Neuron (in vitro differentiated cells): ENCODE results near the gene RNASET2.
A peak's percentile ranks its signal among the peaks of the same experiment; 100 is the strongest.

Experiments used
- H2AFZ ChIP-seq: one replicate; pipeline ENCODE4 v1.6.1; 2013; ENCODE audit warnings: low read depth, mild to moderate bottlenecking, inconsistent platforms, low read length, moderate library complexity
- H3K27me3 ChIP-seq: one replicate; pipeline ENCODE4 v1.6.1; 2013; ENCODE audit warnings: low read length; ENCODE audit not compliant: insufficient read depth
- H3K36me3 ChIP-seq: one replicate; pipeline ENCODE4 v1.6.1; 2013; ENCODE audit warnings: low read length; ENCODE audit not compliant: insufficient read depth
- H3K4me1 ChIP-seq: one replicate; pipeline ENCODE4 v1.6.1; 2013; ENCODE audit warnings: low read length; ENCODE audit not compliant: insufficient read depth
- H3K4me3 ChIP-seq: 2 replicates; pipeline ENCODE4 v1.5.1; 2013; ENCODE audit warnings: mild to moderate bottlenecking, low read length, moderate library complexity
- H3K9me3 ChIP-seq: one replicate; pipeline ENCODE4 v1.6.1; 2013; ENCODE audit warnings: low read length

The RNASET2 gene, protein sequence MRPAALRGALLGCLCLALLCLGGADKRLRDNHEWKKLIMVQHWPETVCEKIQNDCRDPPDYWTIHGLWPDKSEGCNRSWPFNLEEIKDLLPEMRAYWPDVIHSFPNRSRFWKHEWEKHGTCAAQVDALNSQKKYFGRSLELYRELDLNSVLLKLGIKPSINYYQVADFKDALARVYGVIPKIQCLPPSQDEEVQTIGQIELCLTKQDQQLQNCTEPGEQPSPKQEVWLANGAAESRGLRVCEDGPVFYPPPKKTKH

DNA sequence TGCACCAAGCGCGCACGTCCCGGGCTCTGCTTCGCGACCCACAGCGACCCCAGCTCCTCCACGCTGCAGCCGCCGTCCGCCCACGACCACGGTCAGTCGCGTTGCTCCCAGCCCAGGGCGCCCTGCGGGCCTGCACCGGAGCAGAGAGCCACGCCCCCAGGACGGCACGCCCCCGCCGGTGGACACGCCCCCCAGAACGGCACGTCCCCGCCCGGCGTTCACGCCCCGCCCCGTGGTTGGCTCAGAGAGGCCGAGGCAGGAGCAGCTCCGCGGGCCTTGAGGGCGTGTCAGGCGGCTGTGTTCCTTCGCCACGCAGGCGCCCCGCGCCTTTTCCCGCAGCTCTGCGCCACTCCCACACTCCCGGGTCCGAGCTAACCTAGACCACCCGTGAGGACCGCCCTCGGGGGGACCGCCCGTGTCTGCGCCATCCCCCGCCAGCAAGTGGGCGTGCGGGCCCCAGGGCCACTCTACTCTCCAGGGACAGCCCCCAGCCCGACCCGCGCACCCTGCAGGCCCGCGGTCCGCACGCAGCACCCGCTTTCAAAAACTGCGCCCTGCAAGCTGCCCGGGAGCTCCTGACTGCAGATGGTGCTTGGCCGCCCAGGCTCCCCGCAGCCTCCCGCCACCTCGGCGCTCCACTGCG is at the start of gene RNASET2:
RNASET2 (minus strand) TSS at position 107 of the 643 bp plus-strand sequence. CDS start 368 bp downstream, outside the sequence.
- no peaks in the 10 kb centered on the region for H3K27me3 ChIP-seq
- H3K9me3 ChIP-seq: no peaks in the 10 kb centered on the region
- peaks cover 8% of the 10 kb centered on the region for H3K4me1 ChIP-seq
- no peaks in the 10 kb centered on the region for H3K36me3 ChIP-seq
- peak within 1 kb of the TSS; percentile 81 for H3K4me3 ChIP-seq
- peak within 1 kb of the TSS; percentile 91 for H2AFZ ChIP-seq

DNA sequence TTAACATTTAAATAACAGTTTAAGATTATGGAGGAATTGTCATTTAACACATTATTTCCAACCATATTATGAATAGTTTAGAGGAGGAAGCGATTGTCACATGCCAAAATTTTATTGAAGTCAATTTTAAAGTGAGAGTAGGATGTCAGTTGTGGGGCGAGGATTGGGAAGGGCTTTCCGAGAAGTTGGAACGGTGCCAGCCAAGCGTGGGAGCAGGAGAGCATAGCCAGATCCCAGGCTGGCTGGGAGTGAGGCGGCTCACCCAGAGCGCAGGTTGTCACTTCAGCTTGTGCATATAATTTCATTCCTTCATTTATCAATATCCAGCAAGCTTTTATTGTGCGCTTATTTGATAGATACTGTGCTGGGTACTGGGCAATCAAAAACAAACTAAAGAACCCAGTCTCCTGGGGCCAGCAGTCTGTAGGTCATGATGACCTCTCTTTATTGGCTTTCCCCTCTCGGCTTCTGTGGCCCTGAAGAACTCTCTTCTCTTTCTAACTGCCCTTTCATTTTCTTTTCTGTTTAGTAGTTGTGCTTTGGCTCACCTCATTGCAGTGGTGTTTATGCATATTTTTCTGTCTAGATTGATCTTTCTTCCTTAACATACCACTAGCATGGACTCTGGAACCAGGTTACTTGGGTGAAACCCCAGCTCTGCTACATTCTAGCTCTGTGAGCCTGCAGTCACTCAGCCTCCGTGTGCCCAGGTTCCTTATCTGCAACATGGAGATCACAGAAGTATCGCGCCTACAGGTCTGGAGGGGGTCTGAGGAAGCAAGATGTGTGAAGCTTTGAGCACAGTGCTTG is 49.2 kb upstream of the RNASET2 start:
- H3K9me3 ChIP-seq: peaks cover 9% of the 10 kb centered on the region
- H3K36me3 ChIP-seq: peaks cover 83% of the 10 kb centered on the region
- H2AFZ ChIP-seq: no peak overlapping the region
- H3K4me1 ChIP-seq: peaks cover 11% of the 10 kb centered on the region
- no peak overlapping the region for H3K4me3 ChIP-seq
- no peaks in the 10 kb centered on the region for H3K27me3 ChIP-seq

DNA sequence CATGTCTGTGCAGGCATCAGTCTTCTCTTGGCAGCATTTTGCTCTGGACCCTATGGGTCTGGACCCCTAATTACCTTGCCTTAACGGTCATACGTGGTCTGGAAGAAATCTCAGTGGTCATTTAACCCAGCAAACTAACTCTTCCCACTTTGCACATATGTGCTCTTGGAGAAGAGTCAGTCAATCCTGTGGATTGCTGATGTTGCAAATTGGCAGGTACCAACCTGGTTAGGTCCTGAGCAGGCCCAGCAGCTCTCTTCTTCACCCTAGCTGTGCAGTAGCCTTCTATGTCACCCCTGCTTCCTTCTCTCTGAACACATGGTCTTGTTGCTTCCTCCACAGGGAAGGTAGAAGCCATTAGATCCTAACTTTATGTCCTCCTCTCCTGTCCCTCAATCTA is 44.4 kb upstream of the RNASET2 start:
- Histone ChIP-seq H3K36me3 (peaks cover 45% of the 10 kb centered on the region), H2AFZ (no peak overlapping the region), H3K27me3 (no peaks in the 10 kb centered on the region), H3K4me1 (peaks cover 15% of the 10 kb centered on the region), H3K9me3 (no peaks in the 10 kb centered on the region), H3K4me3 (peak overlapping the region; percentile 74)

DNA sequence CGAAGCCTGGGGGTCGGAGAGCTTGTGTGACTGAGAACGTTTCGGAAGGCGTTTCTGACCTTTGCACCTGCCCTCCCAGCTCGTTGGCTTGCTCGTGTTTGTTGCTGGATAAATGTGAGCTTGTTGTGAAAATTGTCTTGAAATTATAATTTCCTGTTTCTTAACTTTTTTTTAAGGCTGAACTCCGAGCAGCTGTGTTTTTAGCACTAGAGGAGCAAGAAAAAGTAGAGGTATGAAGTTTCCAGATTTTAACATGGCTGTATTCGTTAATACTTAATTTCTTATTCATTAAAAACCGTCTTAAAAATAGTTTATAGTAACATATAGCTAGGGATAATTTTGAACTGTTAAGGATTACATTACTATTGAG is 43.5 kb upstream of the RNASET2 start:
- Histone ChIP-seq H3K36me3 (peaks cover 36% of the 10 kb centered on the region), H2AFZ (peak overlapping the region; percentile 93), H3K4me3 (peak overlapping the region; percentile 74), H3K9me3 (no peaks in the 10 kb centered on the region), H3K27me3 (no peaks in the 10 kb centered on the region), H3K4me1 (peaks cover 15% of the 10 kb centered on the region)

DNA sequence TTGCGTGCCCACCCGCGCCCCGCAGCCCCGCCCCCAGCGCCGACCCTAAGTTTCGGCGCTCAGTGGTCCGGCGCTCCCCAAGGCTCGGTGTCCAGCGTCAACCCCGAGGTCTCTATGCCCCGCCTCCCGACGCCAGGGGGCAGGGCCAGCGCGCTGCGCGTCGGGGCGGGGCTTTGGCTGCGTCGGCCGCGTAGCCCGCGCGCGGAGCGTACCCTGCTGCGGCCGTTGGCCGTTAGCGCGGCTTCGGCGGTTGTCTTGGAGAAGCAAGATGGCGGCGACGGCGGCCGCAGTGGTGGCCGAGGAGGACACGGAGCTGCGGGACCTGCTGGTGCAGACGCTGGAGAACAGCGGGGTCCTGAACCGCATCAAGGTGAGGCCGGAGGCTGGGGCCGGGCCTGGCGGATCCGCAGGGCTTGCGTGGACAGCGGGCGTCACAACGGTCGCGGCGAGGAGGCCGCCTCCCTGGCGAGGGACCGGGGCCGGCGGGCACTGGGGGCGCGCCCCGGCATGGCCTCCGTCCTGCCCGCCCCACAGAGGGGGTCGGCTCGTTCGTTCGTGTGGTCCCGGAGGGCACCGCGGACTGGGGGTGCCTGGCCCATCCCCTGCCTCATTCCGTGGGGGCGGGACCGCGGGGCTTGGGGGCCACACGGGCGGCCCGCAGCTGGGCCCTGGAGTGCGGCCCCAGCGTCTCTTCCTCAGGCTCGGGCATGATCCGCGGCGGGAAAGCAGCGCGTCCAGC is 43.0 kb upstream of the RNASET2 start, which contains the start of gene CEP43:
CEP43 (plus strand) TSS at position 253 of the 739 bp plus-strand sequence; CDS start at position 269, 16 bp downstream.
- no peaks in the 10 kb centered on the region for H3K9me3 ChIP-seq
- no peaks in the 10 kb centered on the region for H3K27me3 ChIP-seq

DNA sequence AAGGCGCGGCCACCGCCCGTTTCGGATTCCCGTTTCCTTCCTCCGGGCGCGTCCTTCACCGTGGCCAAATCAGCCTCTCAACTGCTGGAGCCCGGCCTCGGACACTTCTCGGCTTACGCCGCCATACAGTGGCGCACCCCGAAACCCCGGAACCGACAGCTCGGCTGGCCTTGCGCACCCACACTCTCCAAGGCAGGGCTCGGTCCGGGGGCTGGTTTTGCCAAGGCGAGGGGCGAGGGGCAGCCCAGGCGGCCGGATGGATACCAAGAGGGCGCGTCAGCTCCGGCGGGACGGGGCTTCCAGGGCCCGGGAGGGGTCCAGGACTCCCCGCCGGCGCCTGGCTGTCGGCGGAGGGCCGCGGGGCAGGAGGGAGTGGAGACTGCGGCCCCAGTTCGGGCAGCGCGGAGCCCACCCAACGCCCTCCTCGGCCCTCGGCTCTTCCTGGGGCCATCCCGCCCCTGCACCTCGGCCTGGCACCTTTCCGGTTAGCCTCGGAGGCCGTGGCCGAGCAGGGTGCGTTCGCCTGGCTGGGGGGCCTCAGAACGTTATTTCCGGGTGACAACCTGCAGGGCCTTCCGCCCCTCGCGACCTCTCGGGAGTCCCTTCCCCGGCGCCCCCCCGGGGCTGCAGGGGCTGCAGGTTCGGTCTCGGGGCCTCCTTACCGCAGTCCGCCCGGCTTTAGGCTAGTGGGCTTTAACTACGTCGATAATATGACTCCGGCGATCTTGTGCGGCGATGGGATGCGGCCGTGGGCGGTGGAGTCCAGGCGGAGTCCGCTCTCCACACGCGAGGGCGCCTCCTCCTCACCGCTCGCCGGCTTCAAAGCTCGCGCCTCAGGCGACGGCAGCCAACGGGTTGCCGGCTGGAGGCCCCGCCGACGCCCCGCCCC is 42.1 kb upstream of the RNASET2 start:
- no peaks in the 10 kb centered on the region for H3K27me3 ChIP-seq
- peaks cover 24% of the 10 kb centered on the region for H3K36me3 ChIP-seq
- no peaks in the 10 kb centered on the region for H3K9me3 ChIP-seq
- H3K4me1 ChIP-seq: peaks cover 15% of the 10 kb centered on the region
- peak overlapping the region; percentile 70 for H2AFZ ChIP-seq
- H3K4me3 ChIP-seq: peak overlapping the region; percentile 82

More for the DNA sequence above, 43.0 kb upstream of the RNASET2 start, which contains the start of gene CEP43:
- Histone ChIP-seq H2AFZ (peak within 1 kb of the TSS; percentile 93), H3K4me3 (peak within 1 kb of the TSS; percentile 82), H3K36me3 (peaks cover 32% of the 10 kb centered on the region), H3K4me1 (peaks cover 15% of the 10 kb centered on the region)

DNA sequence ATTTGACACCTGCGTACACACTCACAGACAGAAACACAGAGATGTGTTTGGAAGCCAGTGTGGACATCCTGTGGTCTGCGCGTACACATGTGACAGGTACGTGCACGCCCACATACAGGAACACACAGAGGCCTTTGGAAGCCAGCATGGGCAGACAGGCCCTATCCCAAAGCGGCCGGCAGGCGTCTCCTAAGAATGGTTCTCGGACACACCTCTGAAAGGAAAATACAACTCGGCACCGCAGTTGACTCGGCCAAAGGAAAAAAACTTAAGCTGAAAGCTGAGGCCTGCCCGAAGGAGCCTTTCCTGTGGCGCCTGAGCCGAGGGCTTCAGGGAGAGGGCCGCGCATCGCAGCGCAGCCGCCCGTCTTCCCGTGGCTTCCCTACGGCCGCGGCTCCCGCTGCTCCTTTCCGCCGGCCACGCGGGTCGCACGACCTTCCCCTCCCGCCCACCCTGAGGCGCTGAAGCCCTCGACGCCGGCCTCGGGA is 41.5 kb upstream of the RNASET2 start:
- H3K4me3 ChIP-seq: peak overlapping the region; percentile 82

DNA sequence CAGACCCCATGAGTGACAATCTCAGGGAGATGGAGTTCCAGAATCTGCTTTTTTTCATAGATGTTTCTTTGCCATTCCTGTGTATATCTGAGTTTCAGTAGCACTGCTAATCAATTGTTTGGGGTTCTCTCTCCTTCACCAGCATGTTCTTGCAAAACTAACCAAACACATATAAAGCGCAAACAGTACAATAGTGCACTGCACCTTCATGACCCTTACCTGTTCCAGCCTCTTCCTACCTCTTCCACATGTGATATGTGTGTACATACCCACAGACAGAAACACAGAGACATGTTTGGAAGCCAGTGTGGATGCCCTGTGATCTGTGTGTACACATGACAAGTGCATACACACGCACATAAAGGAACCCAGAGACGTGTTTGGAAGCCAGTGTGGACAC is 41.0 kb upstream of the RNASET2 start:
- H3K4me1 ChIP-seq: peaks cover 15% of the 10 kb centered on the region
- H3K9me3 ChIP-seq: no peaks in the 10 kb centered on the region
- no peaks in the 10 kb centered on the region for H3K27me3 ChIP-seq
- H3K4me3 ChIP-seq: peak overlapping the region; percentile 82
- no peak overlapping the region for H2AFZ ChIP-seq
- H3K36me3 ChIP-seq: peaks cover 18% of the 10 kb centered on the region

More for the DNA sequence above, 41.5 kb upstream of the RNASET2 start:
- peaks cover 23% of the 10 kb centered on the region for H3K36me3 ChIP-seq
- no peaks in the 10 kb centered on the region for H3K9me3 ChIP-seq
- H3K4me1 ChIP-seq: peaks cover 15% of the 10 kb centered on the region
- H3K27me3 ChIP-seq: no peaks in the 10 kb centered on the region
- no peak overlapping the region for H2AFZ ChIP-seq

DNA sequence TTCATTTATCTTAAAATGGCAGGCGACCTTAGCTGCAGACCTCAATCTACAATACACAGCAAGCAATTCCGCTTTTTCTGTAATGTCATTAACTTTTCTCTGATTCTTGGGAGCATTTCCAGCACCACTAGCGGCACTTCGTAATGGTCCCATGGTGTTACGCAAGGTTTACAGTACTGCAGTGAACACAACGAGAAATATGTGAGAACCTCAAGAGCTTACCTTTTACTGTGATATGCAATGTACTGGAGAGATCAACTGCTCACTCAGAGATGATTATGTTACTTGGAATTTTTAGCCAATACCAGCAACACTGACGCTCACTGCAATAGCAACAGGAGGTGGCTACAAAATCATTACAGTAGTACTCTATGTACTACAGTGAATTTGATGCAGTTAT is 40.1 kb upstream of the RNASET2 start:
- H3K27me3 ChIP-seq: no peaks in the 10 kb centered on the region
- H3K4me1 ChIP-seq: peaks cover 12% of the 10 kb centered on the region
- H3K4me3 ChIP-seq: no peak overlapping the region
- peaks cover 9% of the 10 kb centered on the region for H3K36me3 ChIP-seq
- no peak overlapping the region for H2AFZ ChIP-seq
- H3K9me3 ChIP-seq: no peaks in the 10 kb centered on the region

DNA sequence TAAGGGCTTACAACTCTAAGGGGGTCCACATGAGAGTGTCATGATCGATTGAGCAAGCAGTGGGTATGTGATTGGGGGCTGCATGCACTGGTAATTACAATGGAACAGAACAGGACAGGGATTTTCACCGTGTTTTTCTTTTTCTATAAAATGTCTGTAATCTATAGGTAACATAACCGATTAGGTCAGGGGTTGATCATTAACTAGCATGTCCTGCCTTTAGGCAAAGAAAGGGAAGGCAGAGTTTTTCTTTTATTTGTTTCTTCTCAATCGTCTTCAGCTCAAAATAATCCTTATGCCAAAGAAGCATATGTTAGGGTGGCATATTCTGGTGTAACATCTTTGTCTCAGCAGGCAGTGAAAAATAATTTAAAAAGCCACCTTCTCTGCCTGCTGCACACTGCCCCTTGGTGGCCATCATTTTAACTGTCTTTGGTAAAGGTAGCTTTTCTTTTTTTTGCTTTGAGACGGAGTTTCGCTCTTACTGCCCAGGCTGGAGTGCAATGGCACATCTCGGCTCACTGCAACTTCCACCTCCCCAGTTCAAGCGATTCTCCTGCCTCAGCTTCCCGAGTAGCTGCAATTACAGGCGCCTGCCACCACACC is 33.2 kb upstream of the RNASET2 start:
- Histone ChIP-seq H3K27me3 (no peaks in the 10 kb centered on the region), H3K36me3 (no peaks in the 10 kb centered on the region), H3K4me3 (no peak overlapping the region), H3K9me3 (peaks cover 9% of the 10 kb centered on the region), H3K4me1 (peaks cover 5% of the 10 kb centered on the region), H2AFZ (no peak overlapping the region)

DNA sequence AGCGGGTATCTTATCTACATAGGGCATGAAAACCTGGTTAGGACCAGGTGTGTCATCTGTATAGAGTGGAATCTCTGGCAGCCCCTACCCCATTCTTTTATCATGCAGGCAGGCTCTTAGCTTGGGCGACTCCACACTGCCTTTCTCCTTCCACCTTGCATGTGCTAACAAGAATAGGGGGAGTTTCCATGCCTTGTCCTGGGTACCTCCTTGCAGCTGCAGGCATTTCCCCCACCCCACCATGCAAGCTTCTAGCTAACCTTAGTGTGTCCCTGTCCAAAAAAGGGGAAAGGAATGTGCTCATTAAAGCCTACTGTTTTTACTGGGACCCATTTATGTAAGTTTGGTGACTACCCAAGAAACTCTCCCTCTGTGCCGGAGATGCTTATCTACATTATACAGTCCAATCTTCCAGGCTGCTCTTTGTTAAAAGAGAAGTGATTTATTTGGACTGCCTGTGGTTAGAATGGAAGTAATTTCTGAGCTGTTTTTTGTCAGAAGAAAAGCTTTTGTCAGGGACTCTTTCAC is 32.4 kb upstream of the RNASET2 start:
- H3K4me3 ChIP-seq: no peak overlapping the region
- H3K4me1 ChIP-seq: peaks cover 5% of the 10 kb centered on the region
- no peaks in the 10 kb centered on the region for H3K27me3 ChIP-seq
- H3K9me3 ChIP-seq: peaks cover 9% of the 10 kb centered on the region
- no peaks in the 10 kb centered on the region for H3K36me3 ChIP-seq
- no peak overlapping the region for H2AFZ ChIP-seq
